Naive thymus-derived CD4-positive, alpha-beta T cell (primary cell): ENCODE data around the gene SCN9A. TPM values are rescaled to one million over a fixed set of nuclear protein-coding genes. Genes with fewer than 3 reads are reported as not detected.

Source experiments
- ATAC-seq: fragments of 150-1000 bp; cut with Tn5 transposase; 2 replicates; pipeline ENCODE4 v1.10.0; 2021; ENCODE audit warnings: mild to moderate bottlenecking, moderate library complexity
- CTCF ChIA-PET: fragments of 350-600 bp; sonication (Branson Sonifier 250); formaldehyde crosslinking; loops from one replicate; lab custom pipeline; 2021; ENCODE audit warnings: antibody characterized with exemption; lab: Charles Lee
- POLR2A ChIA-PET: fragments of 350-600 bp; sonication (Branson Sonifier 250); formaldehyde crosslinking; loops from one replicate; lab custom pipeline; 2021; ENCODE audit warnings: antibody characterized with exemption, inconsistent platforms; lab: Charles Lee
- DNase-seq, 9 donors: peaks; one replicate each; pipeline versions ENCODE4 v3.0.0 to v3.0.0-alpha.2; 2020 to 2022; ENCODE audit warnings: mixed read lengths in 1 of 9
- H3K27ac ChIP-seq: one replicate; pipeline ENCODE4 v1.7.0; 2013; ENCODE audit warnings: mild to moderate bottlenecking, low read depth, low read length, moderate library complexity
- H3K27me3 ChIP-seq, 2 donors: one replicate each; pipeline ENCODE4 v1.7.0; 2013; ENCODE audit warnings: low read length in 2 of 2, mild to moderate bottlenecking in 2 of 2, moderate library complexity in 2 of 2; ENCODE audit not compliant: control insufficient read depth in 2 of 2, insufficient read depth in 2 of 2
- H3K36me3 ChIP-seq, 3 experiments: 1 replicate in 2 of 3; 2 replicates in 1 of 3; pipeline ENCODE4 v1.7.0; 2013; ENCODE audit warnings: low read length in 3 of 3, mild to moderate bottlenecking in 3 of 3, moderate library complexity in 1 of 3; ENCODE audit not compliant: insufficient read depth in 3 of 3, control insufficient read depth in 2 of 3
- H3K4me1 ChIP-seq, 2 donors: one replicate each; pipeline ENCODE4 v1.7.0; 2013; ENCODE audit warnings: low read length in 2 of 2, mild to moderate bottlenecking in 2 of 2, moderate library complexity in 1 of 2; ENCODE audit not compliant: control insufficient read depth in 2 of 2, insufficient read depth in 2 of 2
- H3K4me3 ChIP-seq: 2 replicates; pipeline ENCODE4 v1.7.0; 2013; ENCODE audit warnings: mild to moderate bottlenecking, low read length
- H3K9me3 ChIP-seq, 3 experiments: 1 replicate in 2 of 3; 2 replicates in 1 of 3; pipeline ENCODE4 v1.7.0; 2013; ENCODE audit warnings: low read length in 3 of 3; ENCODE audit not compliant: control insufficient read depth in 2 of 3
- H3K27ac Mint-ChIP-seq, 9 donors: one replicate each; pipeline ENCODE4 v1.8.0; 2020 to 2022; ENCODE audit warnings: mixed read lengths in 9 of 9, mild to moderate bottlenecking in 8 of 9, moderate library complexity in 5 of 9, inconsistent platforms in 2 of 9
- H3K27me3 Mint-ChIP-seq, 5 donors: one replicate each; pipeline ENCODE4 v1.8.0; 2021 to 2022; ENCODE audit warnings: mixed read lengths in 5 of 5, mild to moderate bottlenecking in 1 of 5
- H3K36me3 Mint-ChIP-seq, 5 donors: one replicate each; pipeline ENCODE4 v1.8.0; 2020 to 2022; ENCODE audit warnings: mixed read lengths in 5 of 5, mild to moderate bottlenecking in 3 of 5, inconsistent platforms in 1 of 5
- H3K4me1 Mint-ChIP-seq, 7 donors: one replicate each; pipeline ENCODE4 v1.8.0; 2020 to 2022; ENCODE audit warnings: mixed read lengths in 7 of 7, mild to moderate bottlenecking in 3 of 7, inconsistent platforms in 1 of 7
- H3K4me3 Mint-ChIP-seq, 10 donors: one replicate each; pipeline ENCODE4 v1.8.0; 2020 to 2022; ENCODE audit warnings: mild to moderate bottlenecking in 10 of 10, mixed read lengths in 10 of 10, moderate library complexity in 6 of 10, inconsistent platforms in 2 of 10
- H3K9me3 Mint-ChIP-seq, 11 donors: one replicate each; pipeline ENCODE4 v1.8.0; 2020 to 2022; ENCODE audit warnings: mixed read lengths in 11 of 11, mild to moderate bottlenecking in 4 of 11, inconsistent platforms in 1 of 11, moderate library complexity in 1 of 11
- intact Hi-C, 2 donors: fragments of 100-400 bp; cut with micrococcal nuclease; formaldehyde crosslinking; loops; one replicate each; pipeline ENCODE4 v1.15.1; 2023
- polyA plus RNA-seq, 2 donors: library from polyadenylated mRNA; unstranded; fragments of 300-500 nt; fragmentation: Illumina TruSeq; gene quantifications; one replicate each; pipeline ENCODE4 v1.2.3, GENCODE V29; 2021
- total RNA-seq, 6 experiments: library from RNA in 5 of 6; stranded (reverse) in 5 of 6; gene quantifications; 1 replicate in 5 of 6; 2 replicates in 1 of 6; pipeline ENCODE4 v1.2.3 and lab custom pipeline; 2021 to 2026

Gene SCN9A
- total RNA-seq (1 to 10 TPM in 2 of 5 experiments, under 1 TPM in 2, not detected in 1; 0.13 to 1.8 (median 1.0) TPM), polyA plus RNA-seq (under 1 TPM; 0.12 to 0.16 TPM), total RNA-seq (lab: John Stamatoyannopoulos, UW) (not detected)

- H3K36me3 Mint-ChIP-seq = no peaks in the 10 kb centered on the region
- intact Hi-C loops = no loop called here
- H3K9me3 ChIP-seq = no peaks in the 10 kb centered on the region
- H3K36me3 ChIP-seq = no peaks in the 10 kb centered on the region
- H3K27ac ChIP-seq = no peak within 1 kb of the TSS
- CTCF ChIA-PET = no interaction called here
- no peaks in the 10 kb centered on the region for H3K4me1 ChIP-seq
- peaks cover 0 to 20% (median 18%) of the 10 kb centered on the region in 7 donors for H3K4me1 Mint-ChIP-seq
- peaks cover 27 to 50% (median 47%) of the 10 kb centered on the region in 5 donors for H3K27me3 Mint-ChIP-seq
- POLR2A ChIA-PET = no interaction called here
- ATAC-seq = peak; percentile 68
- no peaks in the 10 kb centered on the region for H3K27me3 ChIP-seq
- DNase-seq = peak in 3 of 9 donors; percentile 2 to 35 (median 22)
- H3K4me3 Mint-ChIP-seq = peak within 1 kb of the TSS in 9 of 10 donors; percentile 30 to 91 (median 74)
- peak within 1 kb of the TSS in 1 of 9 donors; percentile 8 for H3K27ac Mint-ChIP-seq
- peaks cover 0 to 4% (median 0%) of the 10 kb centered on the region in 11 donors for H3K9me3 Mint-ChIP-seq
- no peak within 1 kb of the TSS for H3K4me3 ChIP-seq
Observed at GRCh38 chr2:166375736-166376487, at the start of gene SCN9A. SCN9A (minus strand) TSS chr2:166375944; CDS start chr2:166311756, 64,188 bp downstream.

GRCh38 chr2:166424841-166425240, 49.1 kb upstream of the SCN9A start:
- Mint-ChIP-seq H3K27me3 (no peaks in the 10 kb centered on the region), H3K27ac (no peak overlapping the region), H3K4me1 (no peaks in the 10 kb centered on the region), H3K9me3 (no peaks in the 10 kb centered on the region), H3K36me3 (no peaks in the 10 kb centered on the region), H3K4me3 (no peak overlapping the region)
- ChIA-PET POLR2A (interaction anchor here (1.0 kb wide), 1 partner anchor 25 kb away, joined by 3 read pairs; no protein-coding TSS in a partner anchor), CTCF (no interaction called here)
- H3K36me3 ChIP-seq = no peaks in the 10 kb centered on the region
- no peaks in the 10 kb centered on the region for H3K4me1 ChIP-seq
- no peaks in the 10 kb centered on the region for H3K27me3 ChIP-seq
- DNase-seq = no peak
- no peak overlapping the region for H3K4me3 ChIP-seq
- no peaks in the 10 kb centered on the region for H3K9me3 ChIP-seq
- ATAC-seq = no peak
- intact Hi-C loops = no loop called here
- H3K27ac ChIP-seq = no peak overlapping the region

GRCh38 chr2:166419616-166419934, 43.8 kb upstream of the SCN9A start:
- Histone ChIP-seq H3K4me3 (no peak overlapping the region), H3K36me3 (no peaks in the 10 kb centered on the region), H3K27ac (no peak overlapping the region), H3K9me3 (no peaks in the 10 kb centered on the region), H3K4me1 (no peaks in the 10 kb centered on the region), H3K27me3 (no peaks in the 10 kb centered on the region)
- H3K4me3 Mint-ChIP-seq = no peak overlapping the region
- no peaks in the 10 kb centered on the region for H3K36me3 Mint-ChIP-seq
- H3K27me3 Mint-ChIP-seq = no peaks in the 10 kb centered on the region
- ChIA-PET POLR2A (no interaction called here), CTCF (no interaction called here)
- no peak for ATAC-seq
- DNase-seq = no peak
- H3K4me1 Mint-ChIP-seq = no peaks in the 10 kb centered on the region
- no peaks in the 10 kb centered on the region for H3K9me3 Mint-ChIP-seq
- no peak overlapping the region for H3K27ac Mint-ChIP-seq
- intact Hi-C loops = no loop called here

- Mint-ChIP-seq H3K4me1 (no peaks in the 10 kb centered on the region), H3K27ac (no peak overlapping the region), H3K27me3 (no peaks in the 10 kb centered on the region), H3K9me3 (no peaks in the 10 kb centered on the region), H3K36me3 (no peaks in the 10 kb centered on the region), H3K4me3 (no peak overlapping the region)
- Histone ChIP-seq H3K27ac (no peak overlapping the region), H3K4me3 (no peak overlapping the region), H3K4me1 (no peaks in the 10 kb centered on the region), H3K9me3 (no peaks in the 10 kb centered on the region), H3K36me3 (no peaks in the 10 kb centered on the region), H3K27me3 (no peaks in the 10 kb centered on the region)
- intact Hi-C loops = no loop called here
- no peak for ATAC-seq
- ChIA-PET POLR2A (no interaction called here), CTCF (no interaction called here)
- no peak for DNase-seq
Observed at GRCh38 chr2:166418853-166419615, 43.3 kb upstream of the SCN9A start.

- CTCF ChIA-PET = no interaction called here
Observed at GRCh38 chr2:166417669-166418068, 41.9 kb upstream of the SCN9A start.

GRCh38 chr2:166413255-166413654, 37.5 kb upstream of the SCN9A start:
- DNase-seq (no peak), ATAC-seq (no peak)
- H3K4me1 ChIP-seq = no peaks in the 10 kb centered on the region
- intact Hi-C loops = no loop called here
- H3K27ac ChIP-seq = no peak overlapping the region
- H3K27me3 ChIP-seq = no peaks in the 10 kb centered on the region
- POLR2A ChIA-PET = no interaction called here
- no peaks in the 10 kb centered on the region for H3K36me3 ChIP-seq
- H3K9me3 ChIP-seq = no peaks in the 10 kb centered on the region
- Mint-ChIP-seq H3K9me3 (peaks cover 0 to 8% (median 0%) of the 10 kb centered on the region in 11 donors), H3K36me3 (no peaks in the 10 kb centered on the region), H3K4me1 (no peaks in the 10 kb centered on the region), H3K4me3 (no peak overlapping the region), H3K27me3 (no peaks in the 10 kb centered on the region), H3K27ac (no peak overlapping the region)
- H3K4me3 ChIP-seq = no peak overlapping the region
- CTCF ChIA-PET = no interaction called here

More at GRCh38 chr2:166417669-166418068, 41.9 kb upstream of the SCN9A start:
- DNase-seq (no peak), ATAC-seq (no peak)
- no peaks in the 10 kb centered on the region for H3K36me3 ChIP-seq
- Mint-ChIP-seq H3K4me3 (no peak overlapping the region), H3K4me1 (no peaks in the 10 kb centered on the region), H3K9me3 (no peaks in the 10 kb centered on the region), H3K27ac (no peak overlapping the region), H3K36me3 (no peaks in the 10 kb centered on the region), H3K27me3 (no peaks in the 10 kb centered on the region)
- no peaks in the 10 kb centered on the region for H3K27me3 ChIP-seq
- POLR2A ChIA-PET = no interaction called here
- H3K9me3 ChIP-seq = no peaks in the 10 kb centered on the region
- H3K4me1 ChIP-seq = no peaks in the 10 kb centered on the region
- H3K4me3 ChIP-seq = no peak overlapping the region
- intact Hi-C loops = no loop called here
- H3K27ac ChIP-seq = no peak overlapping the region
